ENCODE data around the gene MRPL11. TPM values are rescaled to one million over a fixed set of nuclear protein-coding genes. Genes with fewer than 3 reads are reported as not detected.

The MRPL11 gene
- total and polyA plus RNA-seq, 2 experiments from 2014 or later, result 139 to 237 TPM

DNA sequence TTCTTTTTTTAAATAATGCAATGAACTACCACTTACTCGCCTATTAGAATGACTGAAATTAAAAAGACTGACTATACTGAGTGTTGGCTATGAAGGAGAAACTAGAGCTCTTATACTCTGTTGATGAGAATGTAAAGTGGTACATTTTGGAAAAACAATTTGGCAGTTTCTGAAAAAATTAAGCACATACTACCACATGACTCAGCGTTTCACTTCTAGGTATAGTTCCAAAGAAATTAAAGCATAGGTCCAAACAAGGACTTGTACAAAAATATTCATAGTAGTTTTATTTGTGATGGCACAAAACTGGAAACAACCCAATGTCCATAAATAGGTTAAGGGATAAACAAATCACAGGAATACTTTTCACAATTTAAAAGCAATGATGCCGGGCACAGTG is 44.7 kb downstream of the MRPL11 start (continued):
- TF ChIP-seq, protein P1, sequence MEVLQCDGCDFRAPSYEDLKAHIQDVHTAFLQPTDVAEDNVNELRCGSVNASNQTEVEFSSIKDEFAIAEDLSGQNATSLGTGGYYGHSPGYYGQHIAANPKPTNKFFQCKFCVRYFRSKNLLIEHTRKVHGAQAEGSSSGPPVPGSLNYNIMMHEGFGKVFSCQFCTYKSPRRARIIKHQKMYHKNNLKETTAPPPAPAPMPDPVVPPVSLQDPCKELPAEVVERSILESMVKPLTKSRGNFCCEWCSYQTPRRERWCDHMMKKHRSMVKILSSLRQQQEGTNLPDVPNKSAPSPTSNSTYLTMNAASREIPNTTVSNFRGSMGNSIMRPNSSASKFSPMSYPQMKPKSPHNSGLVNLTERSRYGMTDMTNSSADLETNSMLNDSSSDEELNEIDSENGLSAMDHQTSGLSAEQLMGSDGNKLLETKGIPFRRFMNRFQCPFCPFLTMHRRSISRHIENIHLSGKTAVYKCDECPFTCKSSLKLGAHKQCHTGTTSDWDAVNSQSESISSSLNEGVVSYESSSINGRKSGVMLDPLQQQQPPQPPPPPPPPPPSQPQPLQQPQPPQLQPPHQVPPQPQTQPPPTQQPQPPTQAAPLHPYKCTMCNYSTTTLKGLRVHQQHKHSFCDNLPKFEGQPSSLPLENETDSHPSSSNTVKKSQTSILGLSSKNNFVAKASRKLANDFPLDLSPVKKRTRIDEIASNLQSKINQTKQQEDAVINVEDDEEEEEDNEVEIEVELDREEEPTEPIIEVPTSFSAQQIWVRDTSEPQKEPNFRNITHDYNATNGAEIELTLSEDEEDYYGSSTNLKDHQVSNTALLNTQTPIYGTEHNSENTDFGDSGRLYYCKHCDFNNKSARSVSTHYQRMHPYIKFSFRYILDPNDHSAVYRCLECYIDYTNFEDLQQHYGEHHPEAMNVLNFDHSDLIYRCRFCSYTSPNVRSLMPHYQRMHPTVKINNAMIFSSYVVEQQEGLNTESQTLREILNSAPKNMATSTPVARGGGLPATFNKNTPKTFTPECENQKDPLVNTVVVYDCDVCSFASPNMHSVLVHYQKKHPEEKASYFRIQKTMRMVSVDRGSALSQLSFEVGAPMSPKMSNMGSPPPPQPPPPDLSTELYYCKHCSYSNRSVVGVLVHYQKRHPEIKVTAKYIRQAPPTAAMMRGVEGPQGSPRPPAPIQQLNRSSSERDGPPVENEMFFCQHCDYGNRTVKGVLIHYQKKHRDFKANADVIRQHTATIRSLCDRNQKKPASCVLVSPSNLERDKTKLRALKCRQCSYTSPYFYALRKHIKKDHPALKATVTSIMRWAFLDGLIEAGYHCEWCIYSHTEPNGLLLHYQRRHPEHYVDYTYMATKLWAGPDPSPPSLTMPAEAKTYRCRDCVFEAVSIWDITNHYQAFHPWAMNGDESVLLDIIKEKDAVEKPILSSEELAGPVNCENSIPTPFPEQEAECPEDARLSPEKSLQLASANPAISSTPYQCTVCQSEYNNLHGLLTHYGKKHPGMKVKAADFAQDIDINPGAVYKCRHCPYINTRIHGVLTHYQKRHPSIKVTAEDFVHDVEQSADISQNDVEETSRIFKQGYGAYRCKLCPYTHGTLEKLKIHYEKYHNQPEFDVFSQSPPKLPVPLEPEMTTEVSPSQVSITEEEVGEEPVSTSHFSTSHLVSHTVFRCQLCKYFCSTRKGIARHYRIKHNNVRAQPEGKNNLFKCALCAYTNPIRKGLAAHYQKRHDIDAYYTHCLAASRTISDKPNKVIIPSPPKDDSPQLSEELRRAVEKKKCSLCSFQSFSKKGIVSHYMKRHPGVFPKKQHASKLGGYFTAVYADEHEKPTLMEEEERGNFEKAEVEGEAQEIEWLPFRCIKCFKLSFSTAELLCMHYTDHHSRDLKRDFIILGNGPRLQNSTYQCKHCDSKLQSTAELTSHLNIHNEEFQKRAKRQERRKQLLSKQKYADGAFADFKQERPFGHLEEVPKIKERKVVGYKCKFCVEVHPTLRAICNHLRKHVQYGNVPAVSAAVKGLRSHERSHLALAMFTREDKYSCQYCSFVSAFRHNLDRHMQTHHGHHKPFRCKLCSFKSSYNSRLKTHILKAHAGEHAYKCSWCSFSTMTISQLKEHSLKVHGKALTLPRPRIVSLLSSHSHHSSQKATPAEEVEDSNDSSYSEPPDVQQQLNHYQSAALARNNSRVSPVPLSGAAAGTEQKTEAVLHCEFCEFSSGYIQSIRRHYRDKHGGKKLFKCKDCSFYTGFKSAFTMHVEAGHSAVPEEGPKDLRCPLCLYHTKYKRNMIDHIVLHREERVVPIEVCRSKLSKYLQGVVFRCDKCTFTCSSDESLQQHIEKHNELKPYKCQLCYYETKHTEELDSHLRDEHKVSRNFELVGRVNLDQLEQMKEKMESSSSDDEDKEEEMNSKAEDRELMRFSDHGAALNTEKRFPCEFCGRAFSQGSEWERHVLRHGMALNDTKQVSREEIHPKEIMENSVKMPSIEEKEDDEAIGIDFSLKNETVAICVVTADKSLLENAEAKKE (CRISPR knock-in tag; IDR thresholded peaks at IDR 0.05), result no peak

DNA sequence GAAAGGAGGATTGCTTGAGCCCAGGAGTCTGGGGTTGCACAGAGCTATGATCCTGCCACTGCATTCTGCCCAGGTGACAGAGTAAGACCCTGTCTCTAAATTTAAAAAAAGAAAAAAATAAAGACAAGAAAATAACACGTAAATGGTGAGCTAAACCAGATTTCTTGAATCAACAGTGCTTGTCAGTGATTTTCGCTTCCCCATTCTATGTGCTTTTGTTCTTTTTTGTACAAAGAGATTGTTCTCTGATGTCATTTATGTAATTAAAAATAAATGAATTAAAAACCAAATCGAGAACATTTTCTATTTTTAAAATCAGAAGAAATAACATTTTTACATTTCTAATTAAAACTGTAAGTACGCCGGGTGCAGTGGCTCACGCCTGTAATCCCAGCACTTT is 47.3 kb downstream of the MRPL11 start:
- ATAC-seq (no peak), DNase-seq (ENCODE audit: low spot score) (no peak)
- Mint-ChIP-seq H3K4me1 (no peaks in the 10 kb centered on the region), H3K9me3 (peaks cover 11% of the 10 kb centered on the region), H3K4me3 (no peak overlapping the region), H3K27ac (no peak overlapping the region), H3K36me3 (ENCODE audit: low read depth) (no peaks in the 10 kb centered on the region; the same call in 2 of the 3 replicates), H3K27me3 (ENCODE audit: insufficient read depth, low read depth, poor library complexity) (peaks cover 4% of the 10 kb centered on the region)
- H3K4me2 ChIP-seq, result no peak overlapping the region
- H3F3A ChIP-seq (replicated peaks; ENCODE audit: low read depth), result no peaks in the 10 kb centered on the region; the same call in 1 of the 2 replicates
- H3K27ac ChIP-seq (ENCODE audit: low read depth), result no peak overlapping the region
- no peak overlapping the region for H3K4me3 ChIP-seq
- no peaks in the 10 kb centered on the region for H3K4me1 ChIP-seq (ENCODE audit: insufficient read depth)
- no peaks in the 10 kb centered on the region for H3K27me3 ChIP-seq (ENCODE audit: insufficient read depth)
- no peaks in the 10 kb centered on the region for H3K79me2 ChIP-seq (replicated peaks; ENCODE audit: insufficient read depth)
- no peaks in the 10 kb centered on the region for H3K9me2 ChIP-seq (ENCODE audit: insufficient read depth)
- H4K20me1 ChIP-seq (replicated peaks; ENCODE audit: insufficient read depth), result no peaks in the 10 kb centered on the region
- no peak overlapping the region for H2AFZ ChIP-seq
- TF ChIP-seq, protein P1 (CRISPR knock-in tag; IDR thresholded peaks at IDR 0.05), result no peak
- no peaks in the 10 kb centered on the region for H3K36me3 ChIP-seq (ENCODE audit: insufficient read depth)

Data from GM23338 (cell line).